Esophagus muscularis mucosa (tissue), 3 donors: ENCODE data around the gene UBAP1L.

Experiments
- CTCF ChIP-seq, 3 experiments: fragments of 200-600 bp in 2 of 3; fragments of 450-650 bp in 1 of 3; sonication (generic) in 2 of 3; IDR thresholded peaks; one replicate each; pipeline ENCODE4 v1.5.1; 2017 to 2019; ENCODE audit warnings: antibody characterized with exemption in 3 of 3, mild to moderate bottlenecking in 2 of 3, moderate library complexity in 1 of 3
- POLR2A ChIP-seq: fragments of 450-650 bp; IDR thresholded peaks from one replicate; pipeline ENCODE4 v1.6.1; 2017; ENCODE audit warnings: antibody characterized with exemption, moderate library complexity, mild to moderate bottlenecking, low read depth

- no peak for TF ChIP-seq CTCF (IDR thresholded peaks at IDR 0.05)
- no peak for TF ChIP-seq POLR2A
Measured at GRCh38 chr15:65072617-65073016, 42.4 kb downstream of the UBAP1L start.
